PC-9 (cell line): ENCODE measurements around the gene VAPB. TPM values are rescaled to one million over a fixed set of nuclear protein-coding genes. Genes with fewer than 3 reads are reported as not detected.

ENCODE experiments used
- BruUV-seq: library from RNA; stranded (reverse); fragments of 400-500 nt; replicated peaks from 2 replicates; lab custom pipeline; 2021; lab: Mats Ljungman, UMichigan
- CTCF ChIA-PET: fragments of 300-600 bp; sonication (Branson Sonifier 250); formaldehyde crosslinking; loops from one replicate; lab custom pipeline; 2022; ENCODE audit warnings: antibody characterized with exemption; lab: Charles Lee
- POLR2A ChIA-PET: fragments of 300-600 bp; sonication (Branson Sonifier 250); formaldehyde crosslinking; loops from one replicate; lab custom pipeline; 2022; ENCODE audit warnings: antibody characterized with exemption; ENCODE audit not compliant: unreplicated experiment; lab: Charles Lee
- DNase-seq, 2 experiments: peaks; one replicate each; pipeline versions ENCODE4 v3.0.0 to v3.0.0-alpha.2; 2015 to 2022; ENCODE audit warnings: mixed read lengths in 1 of 2
- H2AFZ ChIP-seq: fragments of 200-600 bp; sonication (generic); 2 replicates; pipeline ENCODE4 v1.8.1; 2017; ENCODE audit warnings: antibody characterized with exemption
- H3F3A ChIP-seq: fragments of 200-600 bp; sonication (generic); 2 replicates; pipeline ENCODE4 v1.8.1; 2017; ENCODE audit warnings: antibody characterized with exemption, mild to moderate bottlenecking, low read depth; ENCODE audit not compliant: insufficient read depth
- H3K27ac ChIP-seq: fragments of 200-600 bp; sonication (generic); 2 replicates; pipeline ENCODE4 v1.6.1; 2016; ENCODE audit warnings: mixed run types
- H3K27me3 ChIP-seq: fragments of 200-600 bp; sonication (generic); 2 replicates; pipeline ENCODE4 v1.6.1; 2016; ENCODE audit warnings: low read depth, mixed run types; ENCODE audit not compliant: insufficient read depth
- H3K36me3 ChIP-seq: fragments of 200-600 bp; sonication (generic); 2 replicates; pipeline ENCODE4 v1.6.1; 2016; ENCODE audit warnings: low read depth, mixed run types
- H3K4me1 ChIP-seq: fragments of 200-600 bp; sonication (generic); replicated peaks from 2 replicates; pipeline ENCODE4 v1.6.1; 2016; ENCODE audit warnings: mixed run types; ENCODE audit not compliant: insufficient read depth
- H3K4me2 ChIP-seq: fragments of 200-600 bp; sonication (generic); 2 replicates; pipeline ENCODE4 v1.6.1; 2017; ENCODE audit warnings: mixed run types
- H3K4me3 ChIP-seq: fragments of 200-600 bp; sonication (generic); 2 replicates; pipeline ENCODE4 v1.6.1; 2016; ENCODE audit warnings: mixed run types
- H3K79me2 ChIP-seq: fragments of 200-600 bp; sonication (generic); 2 replicates; pipeline ENCODE4 v1.6.1; 2017; ENCODE audit warnings: low read depth, mixed run types
- H3K9me2 ChIP-seq: fragments of 200-600 bp; sonication (generic); 2 replicates; pipeline ENCODE4 v1.8.1; 2017; ENCODE audit warnings: mild to moderate bottlenecking; ENCODE audit not compliant: insufficient read depth
- H3K9me3 ChIP-seq: fragments of 200-600 bp; sonication (generic); 2 replicates; pipeline ENCODE4 v1.8.1; 2016; ENCODE audit warnings: low read depth; ENCODE audit not compliant: insufficient read depth
- H4K20me1 ChIP-seq: fragments of 200-600 bp; sonication (generic); 2 replicates; pipeline ENCODE4 v1.8.1; 2017; ENCODE audit not compliant: insufficient read depth
- CTCF ChIP-seq: fragments of 200-600 bp; sonication (generic); conservative IDR thresholded peaks from 2 replicates; pipeline ENCODE4 v1.6.1; 2017; ENCODE audit warnings: mixed run types, antibody characterized with exemption, mild to moderate bottlenecking, moderate library complexity
- EZH2 ChIP-seq: fragments of 200-600 bp; sonication (generic); IDR thresholded peaks from 2 replicates; pipeline ENCODE4 v1.8.0; 2017; ENCODE audit warnings: antibody characterized with exemption, low read depth
- intact Hi-C: fragments of 100-400 bp; cut with micrococcal nuclease; formaldehyde crosslinking; loops from one replicate; pipeline ENCODE4 v1.10.0; 2022; ENCODE audit not compliant: unreplicated experiment
- total RNA-seq: library from RNA; stranded (reverse); gene quantifications from 2 replicates; pipeline ENCODE4 v1.2.3, GENCODE V29; 2021

Gene VAPB
- total RNA-seq, 1 experiment from 2014 or later: 80.6 TPM

- no peaks in the 10 kb centered on the region for H3K79me2 ChIP-seq
- intact Hi-C loops: loop anchor here (10.0 kb wide), 1 partner anchor 122 kb away; no protein-coding TSS in a partner anchor
- POLR2A ChIA-PET: no interaction called here
These were observed 57.4 kb downstream of the VAPB start for GRCh38 chr20:58446264-58446959.

GRCh38 chr20:58446960-58447265 is 57.9 kb downstream of the VAPB start:
- Histone ChIP-seq H3F3A (peaks cover 8% of the 10 kb centered on the region; the same call in 1 of the 2 replicates), H3K27ac (no peak overlapping the region), H3K79me2 (no peaks in the 10 kb centered on the region), H3K4me1 (no peaks in the 10 kb centered on the region), H2AFZ (no peak overlapping the region), H3K4me3 (no peak overlapping the region), H3K36me3 (peaks cover 16% of the 10 kb centered on the region), H3K27me3 (no peaks in the 10 kb centered on the region), H3K9me3 (no peaks in the 10 kb centered on the region), H3K4me2 (no peak overlapping the region), H4K20me1 (peaks cover 7% of the 10 kb centered on the region; the same call in 1 of the 2 replicates), H3K9me2 (no peaks in the 10 kb centered on the region)
- POLR2A ChIA-PET: interaction anchor here (0.7 kb wide), 1 partner anchor 58 kb away, joined by 4 read pairs; no protein-coding TSS in a partner anchor
- intact Hi-C loops: loop anchor here (1.0 to 10.0 kb wide), 2 partner anchors 122 to 210 kb away; no protein-coding TSS in a partner anchor
- TF ChIP-seq EZH2 (no peak), CTCF (no peak)
- CTCF ChIA-PET: interaction anchor here (0.7 kb wide), 1 partner anchor 81 kb away, joined by 4 read pairs; no protein-coding TSS in a partner anchor
- no peak for DNase-seq
- no TSS peak for BruUV-seq

More at GRCh38 chr20:58446264-58446959, 57.4 kb downstream of the VAPB start:
- Histone ChIP-seq H3K9me2 (no peaks in the 10 kb centered on the region), H3K4me2 (no peak overlapping the region), H3K4me1 (no peaks in the 10 kb centered on the region), H3K27ac (0 out of 2 replicates have a peak overlapping the region, but pooled peaks have one; percentile 4), H2AFZ (no peak overlapping the region), H4K20me1 (peaks cover 11% of the 10 kb centered on the region; the same call in 1 of the 2 replicates), H3K9me3 (no peaks in the 10 kb centered on the region), H3K27me3 (no peaks in the 10 kb centered on the region), H3F3A (peaks cover 8% of the 10 kb centered on the region; the same call in 1 of the 2 replicates), H3K36me3 (peaks cover 19% of the 10 kb centered on the region), H3K4me3 (no peak overlapping the region)
- BruUV-seq: no TSS peak
- DNase-seq: no peak
- TF ChIP-seq EZH2: no peak
- no peak for TF ChIP-seq CTCF
- CTCF ChIA-PET: no interaction called here

GRCh38 chr20:58447511-58448391 is 58.7 kb downstream of the VAPB start:
- Histone ChIP-seq H3K4me1 (no peaks in the 10 kb centered on the region), H3K4me3 (no peak overlapping the region), H3K9me2 (no peaks in the 10 kb centered on the region), H3K79me2 (no peaks in the 10 kb centered on the region), H3K9me3 (no peaks in the 10 kb centered on the region), H4K20me1 (peaks cover 2% of the 10 kb centered on the region; the same call in 1 of the 2 replicates), H3K36me3 (peaks cover 12% of the 10 kb centered on the region), H2AFZ (no peak overlapping the region), H3F3A (peaks cover 8% of the 10 kb centered on the region; the same call in 1 of the 2 replicates), H3K27me3 (no peaks in the 10 kb centered on the region), H3K27ac (no peak overlapping the region), H3K4me2 (no peak overlapping the region)
- POLR2A ChIA-PET: interaction anchor here (0.5 to 0.7 kb wide), 2 partner anchors 59 to 73 kb away, joined by 3 to 4 read pairs; no protein-coding TSS in a partner anchor
- intact Hi-C loops: loop anchor here (1.0 to 10.0 kb wide), 2 partner anchors 123 to 210 kb away; no protein-coding TSS in a partner anchor
- no TSS peak for BruUV-seq
- CTCF ChIA-PET: interaction anchor here (0.7 kb wide), 1 partner anchor 82 kb away, joined by 4 read pairs; no protein-coding TSS in a partner anchor
- TF ChIP-seq CTCF: peak; percentile 75
- TF ChIP-seq EZH2: no peak
- peak in 1 of 2 experiments; percentile 56 for DNase-seq
